T-helper 1 cell treated with Interleukin-12 subunit alpha and Interleukin-12 subunit beta and Interleukin-4 antibody, amounts not matched to agents 30 μg/mL and 1 μg/mL, for 36 hours (primary cell): ENCODE results near the gene SPAG4.

Experiments used
- H3K27ac Mint-ChIP-seq: one replicate; pipeline ENCODE4 v1.8.0; 2021; ENCODE audit warnings: mild to moderate bottlenecking, mixed read lengths
- H3K27me3 Mint-ChIP-seq: one replicate; pipeline ENCODE4 v1.8.0; 2021; ENCODE audit warnings: low read depth, mixed read lengths
- H3K36me3 Mint-ChIP-seq: one replicate; pipeline ENCODE4 v1.8.0; 2021; ENCODE audit warnings: low read depth, mixed read lengths
- H3K4me1 Mint-ChIP-seq: one replicate; pipeline ENCODE4 v1.8.0; 2021; ENCODE audit warnings: low read depth, mixed read lengths
- H3K4me3 Mint-ChIP-seq: one replicate; pipeline ENCODE4 v1.8.0; 2021; ENCODE audit warnings: mild to moderate bottlenecking, moderate library complexity, mixed read lengths
- H3K9me3 Mint-ChIP-seq: one replicate; pipeline ENCODE4 v1.8.0; 2021; ENCODE audit warnings: mixed read lengths

Gene SPAG4

DNA sequence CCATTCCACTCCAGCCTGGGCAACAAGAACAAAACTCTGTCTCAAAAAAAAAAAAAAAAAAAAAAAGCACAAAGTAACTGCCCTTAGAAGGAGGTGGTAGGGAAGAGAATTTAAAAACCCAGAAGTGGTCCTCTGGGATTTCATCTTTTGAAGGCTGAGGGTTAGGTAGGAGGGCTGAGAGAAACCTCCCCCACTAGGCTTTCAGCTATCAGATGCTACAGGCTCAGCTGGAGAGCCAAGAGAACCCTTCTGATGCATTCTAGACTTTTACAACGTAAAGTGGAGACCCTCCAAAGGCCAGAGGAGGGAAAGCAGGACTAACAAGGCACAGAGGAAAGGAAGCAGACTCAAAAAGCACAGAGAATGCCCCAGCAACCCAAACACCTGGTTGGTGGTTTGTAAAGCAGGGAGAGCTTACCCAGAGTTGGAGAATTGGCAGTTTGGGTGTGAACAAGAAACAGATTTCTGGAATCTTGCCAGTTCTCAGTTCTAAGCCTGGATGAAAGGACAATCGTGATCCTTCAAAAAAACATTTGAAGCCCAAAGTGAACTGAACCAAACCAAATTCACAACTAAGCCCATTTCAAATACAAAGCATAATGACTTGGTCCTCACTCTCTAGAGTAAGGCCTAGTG is 23.2 kb upstream of the SPAG4 start:
- H3K4me1 Mint-ChIP-seq: no peaks in the 10 kb centered on the region
- H3K27ac Mint-ChIP-seq: no peak overlapping the region
- no peak overlapping the region for H3K4me3 Mint-ChIP-seq
- no peaks in the 10 kb centered on the region for H3K9me3 Mint-ChIP-seq
- H3K27me3 Mint-ChIP-seq: peaks cover 14% of the 10 kb centered on the region
- no peaks in the 10 kb centered on the region for H3K36me3 Mint-ChIP-seq

DNA sequence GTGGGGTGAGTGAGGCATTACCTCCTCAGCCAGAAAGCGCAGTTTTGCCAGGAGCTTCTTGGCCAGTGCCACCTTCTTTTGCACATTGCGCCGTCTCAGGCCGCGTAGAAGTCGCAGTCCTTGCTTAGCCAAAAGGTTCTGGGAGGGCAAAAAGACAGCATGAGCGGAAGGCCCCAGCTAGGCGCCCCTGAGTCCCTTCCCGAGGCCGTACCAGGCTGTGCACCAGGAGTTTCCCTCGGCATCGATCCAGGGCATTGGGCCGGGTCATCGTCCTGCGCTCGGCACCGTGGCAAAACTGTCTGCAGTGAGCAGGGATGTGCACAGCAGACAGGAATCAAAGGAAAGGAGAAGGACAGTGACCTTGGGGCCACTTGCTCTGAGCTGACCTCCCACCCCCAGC is 20.2 kb upstream of the SPAG4 start:
- no peaks in the 10 kb centered on the region for H3K4me1 Mint-ChIP-seq
- peaks cover 39% of the 10 kb centered on the region for H3K27me3 Mint-ChIP-seq
- H3K36me3 Mint-ChIP-seq: no peaks in the 10 kb centered on the region
- no peaks in the 10 kb centered on the region for H3K9me3 Mint-ChIP-seq
- no peak overlapping the region for H3K4me3 Mint-ChIP-seq
- no peak overlapping the region for H3K27ac Mint-ChIP-seq

DNA sequence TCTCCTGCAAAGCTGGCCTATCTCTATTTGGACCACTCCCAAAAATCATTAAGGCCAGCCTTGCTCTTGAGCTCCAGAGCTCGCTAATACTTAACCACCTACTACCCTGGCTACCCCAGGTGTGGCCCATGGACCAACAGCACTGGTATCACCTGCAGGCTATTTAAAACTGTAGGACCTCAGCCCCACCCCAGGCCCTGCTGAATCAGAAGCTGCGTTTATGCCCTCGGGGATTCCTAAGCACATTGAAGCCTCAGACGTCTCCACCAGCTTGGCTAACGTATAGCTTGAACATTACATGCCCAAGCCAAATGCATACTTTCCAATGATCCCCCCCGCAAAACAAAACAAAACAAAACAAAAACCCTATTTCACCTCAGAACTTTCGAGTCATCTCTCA is 19.7 kb upstream of the SPAG4 start:
- no peaks in the 10 kb centered on the region for H3K36me3 Mint-ChIP-seq
- no peaks in the 10 kb centered on the region for H3K9me3 Mint-ChIP-seq
- H3K27ac Mint-ChIP-seq: no peak overlapping the region
- no peak overlapping the region for H3K4me3 Mint-ChIP-seq
- peaks cover 43% of the 10 kb centered on the region for H3K27me3 Mint-ChIP-seq
- H3K4me1 Mint-ChIP-seq: no peaks in the 10 kb centered on the region

DNA sequence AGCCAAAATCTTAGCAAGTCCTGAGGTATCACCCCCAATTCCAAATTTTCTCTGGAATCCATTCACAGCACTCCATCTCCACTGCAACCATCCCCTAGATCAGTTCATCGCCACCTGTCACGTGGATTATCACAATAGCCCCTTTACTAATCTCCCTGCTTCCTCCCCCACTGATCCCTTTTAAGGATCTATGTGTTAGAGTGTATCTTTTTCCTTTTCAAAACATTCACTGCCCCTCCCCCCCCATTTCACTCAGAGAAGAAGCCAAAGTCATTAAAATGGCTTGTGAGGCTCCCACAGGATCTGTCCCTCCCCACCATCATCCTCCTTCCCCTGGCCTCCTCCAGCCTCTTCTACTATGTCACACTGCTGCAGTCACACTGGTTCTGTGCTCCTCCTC is 18.4 kb upstream of the SPAG4 start:
- Mint-ChIP-seq H3K27me3 (peaks cover 49% of the 10 kb centered on the region), H3K9me3 (no peaks in the 10 kb centered on the region), H3K4me1 (peaks cover 3% of the 10 kb centered on the region), H3K27ac (no peak overlapping the region), H3K4me3 (no peak overlapping the region), H3K36me3 (no peaks in the 10 kb centered on the region)

DNA sequence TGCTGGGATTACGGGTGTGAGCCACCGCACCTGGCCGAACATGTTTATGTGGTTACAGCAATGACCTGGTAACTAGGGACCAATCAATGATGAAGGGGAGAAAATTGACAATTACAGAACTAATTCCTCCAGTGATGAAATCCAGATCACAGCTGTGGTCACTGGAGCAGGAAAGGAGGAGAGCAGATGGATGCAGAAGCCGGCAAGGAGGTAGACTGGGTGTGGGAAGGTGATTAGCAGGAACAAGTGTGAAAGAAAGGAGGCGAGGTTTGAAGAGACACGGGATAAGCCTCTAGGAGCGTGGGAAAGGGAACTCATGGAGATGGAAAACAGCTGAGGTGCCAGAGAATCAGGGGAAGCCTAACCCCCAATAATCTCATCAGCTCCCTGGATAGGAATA is 17.2 kb upstream of the SPAG4 start:
- H3K4me3 Mint-ChIP-seq: no peak overlapping the region
- H3K9me3 Mint-ChIP-seq: no peaks in the 10 kb centered on the region
- H3K27ac Mint-ChIP-seq: no peak overlapping the region
- H3K36me3 Mint-ChIP-seq: no peaks in the 10 kb centered on the region
- peaks cover 54% of the 10 kb centered on the region for H3K27me3 Mint-ChIP-seq
- peaks cover 3% of the 10 kb centered on the region for H3K4me1 Mint-ChIP-seq

DNA sequence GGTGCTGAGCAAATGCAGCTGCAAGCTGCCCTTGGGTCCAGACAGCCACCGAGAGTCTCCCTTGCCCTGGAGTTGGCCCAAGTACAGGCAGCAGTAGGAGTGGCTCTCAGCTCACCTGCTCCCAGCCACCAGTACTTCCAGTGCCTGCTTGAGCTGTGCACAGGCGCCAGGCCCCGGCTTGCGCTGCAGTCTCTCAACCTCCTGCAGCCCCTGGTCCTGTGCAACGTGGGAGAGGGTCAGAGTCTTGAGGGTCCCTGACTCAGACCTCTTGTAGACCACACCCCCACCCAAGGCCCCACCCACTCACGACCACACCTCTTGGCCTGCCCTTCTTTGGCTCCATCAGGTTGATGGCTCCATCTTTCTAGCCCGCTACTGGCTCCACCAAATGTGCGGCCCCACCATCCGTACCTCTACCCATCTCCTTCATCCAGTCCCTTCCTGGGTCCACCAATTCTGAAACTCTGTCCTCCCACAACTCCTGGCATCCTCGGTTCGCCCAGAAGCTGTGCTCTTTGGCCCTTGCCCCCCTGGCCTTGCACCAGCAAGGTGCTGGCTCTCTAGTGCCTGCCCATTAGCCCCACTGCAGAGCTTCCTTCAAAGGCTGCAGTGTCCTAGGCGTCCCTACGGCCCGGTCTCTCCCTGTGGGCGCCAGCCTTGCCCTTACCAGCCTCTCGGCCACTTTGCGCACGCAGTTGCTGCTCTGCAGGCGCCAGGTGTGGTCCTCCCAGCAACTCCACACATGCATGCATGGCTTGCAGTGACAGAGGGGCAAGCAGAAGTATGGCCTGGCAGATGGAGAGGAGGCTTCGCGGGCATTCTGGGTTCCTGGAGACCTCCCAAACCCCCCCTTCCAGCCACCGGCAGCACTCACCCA is 16.5 kb upstream of the SPAG4 start:
- Mint-ChIP-seq H3K27me3 (peaks cover 54% of the 10 kb centered on the region), H3K4me3 (no peak overlapping the region), H3K9me3 (no peaks in the 10 kb centered on the region)

DNA sequence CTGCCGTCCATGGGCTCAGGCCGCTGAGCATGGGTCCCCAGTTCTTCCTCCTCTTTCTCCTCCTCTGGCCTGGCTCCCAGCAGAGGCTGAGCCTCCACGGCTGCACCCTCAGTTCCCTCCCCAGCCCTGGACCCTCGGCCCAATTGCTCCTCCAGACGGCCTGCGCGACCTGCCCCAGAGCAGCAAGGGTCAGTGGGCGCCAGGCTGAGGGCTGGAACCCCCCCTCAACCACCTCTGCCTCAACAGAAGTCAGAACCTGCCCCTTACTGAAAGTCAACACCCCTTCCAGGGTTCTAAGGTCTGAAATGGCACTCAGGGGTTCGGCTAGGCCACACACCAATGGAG is 15.9 kb upstream of the SPAG4 start:
- Mint-ChIP-seq H3K27me3 (peaks cover 54% of the 10 kb centered on the region), H3K27ac (no peak overlapping the region), H3K4me3 (no peak overlapping the region)

More for the DNA sequence above, 16.5 kb upstream of the SPAG4 start:
- H3K4me1 Mint-ChIP-seq: peaks cover 3% of the 10 kb centered on the region
- no peaks in the 10 kb centered on the region for H3K36me3 Mint-ChIP-seq
- no peak overlapping the region for H3K27ac Mint-ChIP-seq

DNA sequence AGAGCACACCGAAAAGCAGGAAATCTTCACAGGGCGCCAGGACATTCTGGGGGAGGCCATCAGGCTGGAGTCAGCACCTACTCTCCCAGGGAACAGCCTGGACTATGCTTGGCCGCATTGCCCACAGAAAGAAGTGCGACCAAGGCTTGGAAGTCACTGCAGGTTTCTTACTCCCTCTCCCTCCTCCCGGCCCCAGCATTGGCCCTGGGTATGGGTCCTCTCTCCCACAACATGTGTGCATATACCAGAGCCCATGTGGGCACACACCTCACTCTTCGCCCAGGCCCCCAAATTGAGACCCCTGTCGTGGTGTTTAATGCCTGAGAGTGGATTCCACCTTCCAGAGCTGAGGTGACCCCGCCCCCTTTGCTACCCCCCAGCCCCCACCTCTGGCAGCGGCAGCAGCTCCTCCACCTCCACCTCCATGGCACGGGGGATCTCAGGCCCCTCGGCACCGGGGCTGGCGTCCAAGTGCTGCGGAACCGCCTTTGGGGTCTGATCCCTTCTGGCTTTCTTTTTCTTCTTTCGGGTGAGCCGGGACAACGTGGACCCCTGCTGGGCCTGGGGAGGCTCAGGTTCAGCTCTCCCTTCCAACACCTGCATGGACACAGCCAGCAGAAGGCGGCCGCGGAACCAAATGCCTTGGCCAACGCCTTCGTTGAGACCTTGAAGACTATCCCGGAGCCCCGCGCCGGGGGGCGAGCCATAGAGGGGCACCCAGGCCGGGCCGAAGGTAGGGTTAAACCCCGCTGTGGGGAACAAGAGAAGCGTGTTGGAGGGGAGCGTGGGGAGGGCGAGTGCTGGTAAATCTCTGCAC is 15.2 kb upstream of the SPAG4 start:
- H3K27ac Mint-ChIP-seq: no peak overlapping the region
- no peaks in the 10 kb centered on the region for H3K36me3 Mint-ChIP-seq
- peak overlapping the region; percentile 64 for H3K4me3 Mint-ChIP-seq
- peaks cover 54% of the 10 kb centered on the region for H3K27me3 Mint-ChIP-seq
- H3K4me1 Mint-ChIP-seq: peaks cover 3% of the 10 kb centered on the region
- H3K9me3 Mint-ChIP-seq: no peaks in the 10 kb centered on the region

More for the DNA sequence above, 15.9 kb upstream of the SPAG4 start:
- no peaks in the 10 kb centered on the region for H3K9me3 Mint-ChIP-seq
- peaks cover 3% of the 10 kb centered on the region for H3K4me1 Mint-ChIP-seq
- no peaks in the 10 kb centered on the region for H3K36me3 Mint-ChIP-seq

DNA sequence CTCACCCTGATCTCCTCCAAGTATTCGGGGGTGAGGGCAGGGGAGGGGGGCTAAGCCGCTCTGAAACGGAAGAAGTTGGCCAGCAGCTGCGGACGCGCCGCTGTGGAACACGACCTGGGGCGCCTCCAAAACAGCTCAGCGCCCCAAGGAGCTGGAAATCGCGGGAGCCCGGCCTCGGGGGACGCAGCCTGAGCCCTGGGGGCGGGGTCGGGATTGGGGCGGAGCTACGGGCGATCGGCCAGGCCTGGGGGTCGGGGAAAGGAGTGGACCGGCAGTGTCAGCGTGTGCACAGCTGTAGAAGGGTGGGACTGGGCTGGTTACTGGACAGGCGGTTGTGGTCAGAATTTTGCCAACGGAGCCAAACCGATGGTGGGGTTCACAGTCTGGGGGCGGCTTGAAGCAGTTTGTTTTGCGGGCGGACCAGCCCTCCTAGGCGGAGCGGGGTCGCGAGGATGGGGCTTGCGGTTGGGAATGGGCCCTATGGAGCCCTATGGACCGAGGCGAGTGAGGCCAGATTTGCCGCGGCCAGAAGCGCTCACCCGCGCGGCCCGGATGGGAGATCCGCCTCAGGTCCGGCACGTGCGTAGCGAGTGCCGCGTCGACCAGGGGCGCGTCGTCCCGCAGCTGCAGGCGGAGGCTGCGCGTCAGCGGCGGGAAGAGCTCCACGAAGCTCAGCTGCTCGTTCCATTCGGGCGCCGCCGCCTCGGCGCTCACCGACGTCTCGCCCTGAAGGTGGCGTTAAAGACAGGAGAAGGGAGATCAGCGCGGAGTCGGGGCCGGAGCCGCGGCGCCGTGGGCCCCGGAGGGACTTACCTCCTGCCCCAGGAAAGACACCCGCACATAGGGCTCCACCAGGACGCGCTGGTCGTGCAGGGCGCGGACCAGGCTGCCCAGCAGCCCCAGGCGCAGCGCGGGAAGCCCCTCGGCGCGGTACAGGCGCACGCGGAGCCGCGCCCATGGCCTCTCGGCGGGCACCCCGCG is 14.3 kb upstream of the SPAG4 start:
- Mint-ChIP-seq H3K4me1 (peaks cover 3% of the 10 kb centered on the region), H3K27ac (no peak overlapping the region), H3K9me3 (no peaks in the 10 kb centered on the region), H3K27me3 (peaks cover 54% of the 10 kb centered on the region), H3K36me3 (no peaks in the 10 kb centered on the region), H3K4me3 (peak overlapping the region; percentile 64)

DNA sequence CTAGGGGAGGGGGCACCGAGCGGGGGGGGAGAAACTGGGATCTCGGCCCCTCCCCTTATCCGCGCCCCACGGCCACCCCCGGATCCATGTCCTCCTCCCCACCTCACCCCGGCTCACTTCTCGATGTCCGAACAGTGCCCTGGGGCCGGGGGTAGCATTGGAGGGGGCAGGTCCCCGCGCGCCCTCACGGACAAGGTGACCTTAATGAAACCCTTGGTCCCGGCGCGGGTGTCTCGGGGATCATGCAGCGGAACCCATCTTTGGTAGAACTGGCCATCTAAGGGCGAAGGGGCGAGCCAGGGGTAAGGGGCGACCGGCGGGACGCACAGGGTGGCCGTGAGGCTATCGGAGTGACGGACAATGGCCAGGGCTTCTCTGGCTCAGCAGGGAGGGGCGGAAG is 13.6 kb upstream of the SPAG4 start:
- Mint-ChIP-seq H3K36me3 (no peaks in the 10 kb centered on the region), H3K27me3 (peaks cover 48% of the 10 kb centered on the region), H3K9me3 (no peaks in the 10 kb centered on the region), H3K4me1 (peaks cover 6% of the 10 kb centered on the region), H3K27ac (no peak overlapping the region), H3K4me3 (no peak overlapping the region)

DNA sequence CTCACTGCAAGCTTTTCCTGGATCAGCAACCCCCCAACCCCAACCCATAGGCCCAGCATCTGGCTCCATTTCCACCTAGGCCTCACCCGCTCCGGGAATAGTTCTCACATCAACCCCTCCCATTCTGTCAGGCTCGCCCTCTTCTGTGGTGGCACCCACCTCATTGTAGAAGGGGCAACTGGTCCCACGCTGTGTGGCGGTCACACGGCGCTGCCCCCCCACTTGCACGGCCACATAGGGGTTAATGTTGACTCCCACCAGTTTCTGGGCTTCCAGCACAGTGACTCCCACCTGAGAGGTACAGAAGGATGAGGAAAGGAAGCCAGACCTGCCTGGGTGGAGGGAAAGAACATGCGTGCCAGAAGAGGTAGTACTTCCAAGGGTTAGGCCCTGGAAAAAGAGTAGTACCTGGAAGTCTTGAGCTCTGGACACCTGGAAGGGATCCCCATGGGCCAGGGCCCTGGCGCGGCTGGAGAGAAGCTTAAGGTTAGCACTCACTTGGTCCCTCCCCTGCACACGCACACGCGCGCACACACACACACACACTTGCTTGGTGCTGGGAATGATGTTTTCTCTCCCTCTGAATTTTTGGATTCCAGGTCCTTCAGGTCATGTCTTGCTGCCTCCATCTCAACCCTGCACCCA is 12.7 kb upstream of the SPAG4 start:
- no peaks in the 10 kb centered on the region for H3K9me3 Mint-ChIP-seq

DNA sequence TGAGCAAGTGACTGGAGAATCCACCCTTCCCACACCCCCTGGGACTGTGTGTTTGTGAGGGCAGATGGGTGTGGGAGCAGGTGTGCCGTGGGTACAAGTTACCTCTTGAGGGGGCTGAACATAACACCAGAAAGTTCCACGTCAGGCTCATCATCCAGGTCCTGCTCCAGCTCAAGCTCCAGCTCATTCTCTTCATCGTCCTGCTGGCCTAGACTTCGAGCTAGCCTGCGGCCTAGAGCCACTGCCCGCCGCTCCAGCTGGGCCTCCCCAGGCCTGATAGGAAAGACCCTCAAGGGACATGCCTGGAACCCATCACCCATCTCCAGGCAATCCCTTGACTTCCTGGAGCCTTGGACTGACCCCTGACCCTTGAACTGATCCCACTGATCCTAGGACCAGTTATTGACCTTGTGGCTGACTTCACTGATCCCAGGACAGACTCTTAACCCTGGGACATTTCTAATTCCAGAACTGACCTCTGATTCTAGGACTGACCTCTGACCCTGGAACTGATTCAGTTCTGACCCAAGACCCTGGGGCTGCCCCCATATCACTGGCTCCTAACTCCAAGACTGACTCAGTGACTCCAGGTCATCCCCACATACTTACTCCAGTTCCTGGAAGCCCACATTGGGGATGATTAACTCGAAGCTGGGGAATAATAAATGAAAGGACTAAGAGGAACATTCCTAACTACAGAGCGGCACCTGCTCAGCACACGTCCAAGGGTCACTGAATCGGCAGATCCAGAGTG is 11.8 kb upstream of the SPAG4 start:
- no peak overlapping the region for H3K27ac Mint-ChIP-seq

More for the DNA sequence above, 12.7 kb upstream of the SPAG4 start:
- Mint-ChIP-seq H3K27ac (no peak overlapping the region), H3K4me1 (peaks cover 6% of the 10 kb centered on the region), H3K27me3 (peaks cover 38% of the 10 kb centered on the region), H3K36me3 (no peaks in the 10 kb centered on the region), H3K4me3 (no peak overlapping the region)

DNA sequence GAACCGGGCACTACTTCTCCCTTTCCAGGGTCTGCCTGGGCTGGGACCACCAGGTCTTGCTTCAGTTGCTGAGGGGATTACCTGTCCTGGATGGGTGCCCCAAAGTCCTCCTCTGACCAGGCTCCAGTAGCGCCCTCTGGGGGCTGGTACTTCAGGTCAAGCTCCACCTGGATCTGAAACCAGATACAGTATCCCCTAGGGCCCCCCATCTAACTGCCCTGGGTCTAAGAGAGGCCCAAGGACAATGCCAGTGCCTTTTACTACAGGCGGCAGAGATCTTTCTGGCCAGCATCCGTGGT is 11.2 kb upstream of the SPAG4 start:
- H3K27ac Mint-ChIP-seq: no peak overlapping the region
- H3K36me3 Mint-ChIP-seq: no peaks in the 10 kb centered on the region

More for the DNA sequence above, 11.8 kb upstream of the SPAG4 start:
- peaks cover 6% of the 10 kb centered on the region for H3K4me1 Mint-ChIP-seq
- H3K36me3 Mint-ChIP-seq: no peaks in the 10 kb centered on the region
- no peak overlapping the region for H3K4me3 Mint-ChIP-seq
- no peaks in the 10 kb centered on the region for H3K9me3 Mint-ChIP-seq
- peaks cover 29% of the 10 kb centered on the region for H3K27me3 Mint-ChIP-seq

More for the DNA sequence above, 11.2 kb upstream of the SPAG4 start:
- peaks cover 6% of the 10 kb centered on the region for H3K4me1 Mint-ChIP-seq
- H3K4me3 Mint-ChIP-seq: no peak overlapping the region
- no peaks in the 10 kb centered on the region for H3K9me3 Mint-ChIP-seq
- H3K27me3 Mint-ChIP-seq: peaks cover 24% of the 10 kb centered on the region
